Activated CD4-positive, alpha-beta memory T cell treated with anti-CD3 and anti-CD28 coated beads, Interleukin-2, amount 10 ng/mL, durations not matched to agents 7 days and 5 days (primary cell): ENCODE data around the gene PHF19. TPM values are rescaled to one million over a fixed set of nuclear protein-coding genes. Genes with fewer than 3 reads are reported as not detected.

Experiments
- CTCF ChIA-PET: fragments of 350-600 bp; sonication (Branson Sonifier 250); formaldehyde crosslinking; loops from one replicate; lab custom pipeline; 2021; ENCODE audit warnings: antibody characterized with exemption, inconsistent platforms; lab: Charles Lee
- POLR2A ChIA-PET: fragments of 350-600 bp; sonication (Branson Sonifier 250); formaldehyde crosslinking; loops from one replicate; lab custom pipeline; 2021; ENCODE audit warnings: antibody characterized with exemption; lab: Charles Lee
- DNase-seq: peaks from one replicate; pipeline ENCODE4 v3.0.0-alpha.2; 2020
- H3K27ac Mint-ChIP-seq: one replicate; pipeline ENCODE4 v1.8.0; 2021; ENCODE audit warnings: mild to moderate bottlenecking, mixed read lengths
- H3K27me3 Mint-ChIP-seq: one replicate; pipeline ENCODE4 v1.8.0; 2021; ENCODE audit warnings: mixed read lengths
- H3K36me3 Mint-ChIP-seq: one replicate; pipeline ENCODE4 v1.8.0; 2021; ENCODE audit warnings: low read depth, mixed read lengths
- H3K4me1 Mint-ChIP-seq: one replicate; pipeline ENCODE4 v1.8.0; 2021; ENCODE audit warnings: mixed read lengths
- H3K4me3 Mint-ChIP-seq: one replicate; pipeline ENCODE4 v1.8.0; 2021; ENCODE audit warnings: mild to moderate bottlenecking, mixed read lengths
- H3K9me3 Mint-ChIP-seq: one replicate; pipeline ENCODE4 v1.8.0; 2021; ENCODE audit warnings: mixed read lengths
- total RNA-seq, 2 experiments: library from RNA; stranded (reverse); gene quantifications; one replicate each; pipeline ENCODE4 v1.2.3, GENCODE V29; 2021

PHF19 gene
- total RNA-seq, 2 experiments from 2014 or later: 229 TPM

GRCh38 chr9:120888626-120889025 is 11.6 kb upstream of the PHF19 start:
- ChIA-PET POLR2A (interaction anchor here (1.4 to 35.8 kb wide), 5 partner anchors 8 to 41 kb away, joined by 3 to 1205 read pairs (median 67); partner anchors contain the start of genes PHF19 and TRAF1), CTCF (interaction anchor here (1.1 to 5.7 kb wide), 4 partner anchors 10 to 47 kb away, joined by 4 to 59 read pairs (median 10); partner anchors contain the start of gene PHF19)
- H3K27ac Mint-ChIP-seq: peak overlapping the region; percentile 94
- H3K4me3 Mint-ChIP-seq: no peak overlapping the region
- H3K36me3 Mint-ChIP-seq: peaks cover 11% of the 10 kb centered on the region
- H3K9me3 Mint-ChIP-seq: no peaks in the 10 kb centered on the region
- H3K27me3 Mint-ChIP-seq: no peaks in the 10 kb centered on the region
- H3K4me1 Mint-ChIP-seq: peaks cover 74% of the 10 kb centered on the region
- DNase-seq: no peak

- no peak for DNase-seq
- ChIA-PET POLR2A (interaction anchor here (1.5 to 35.8 kb wide), 5 partner anchors 10 to 43 kb away, joined by 3 to 1205 read pairs (median 31); partner anchors contain the start of genes PHF19 and TRAF1), CTCF (interaction anchor here (1.1 to 1.3 kb wide), 4 partner anchors 9 to 51 kb away, joined by 3 to 4 read pairs (median 3); no protein-coding TSS in a partner anchor)
- Mint-ChIP-seq H3K27ac (no peak overlapping the region), H3K4me3 (no peak overlapping the region), H3K36me3 (peaks cover 7% of the 10 kb centered on the region), H3K27me3 (no peaks in the 10 kb centered on the region), H3K4me1 (peaks cover 68% of the 10 kb centered on the region), H3K9me3 (no peaks in the 10 kb centered on the region)
Observed at GRCh38 chr9:120886490-120886967, 9.5 kb upstream of the PHF19 start.

- H3K9me3 Mint-ChIP-seq: no peaks in the 10 kb centered on the region
- peaks cover 65% of the 10 kb centered on the region for H3K4me1 Mint-ChIP-seq
- no peaks in the 10 kb centered on the region for H3K27me3 Mint-ChIP-seq
- no peak overlapping the region for H3K27ac Mint-ChIP-seq
- CTCF ChIA-PET: interaction anchor here (1.1 kb wide), 3 partner anchors 11 to 51 kb away, joined by 3 to 4 read pairs (median 3); no protein-coding TSS in a partner anchor
- DNase-seq: no peak
- H3K4me3 Mint-ChIP-seq: no peak overlapping the region
- POLR2A ChIA-PET: interaction anchor here (1.5 to 35.8 kb wide), 5 partner anchors 11 to 43 kb away, joined by 3 to 1205 read pairs (median 31); partner anchors contain the start of genes PHF19 and TRAF1
- H3K36me3 Mint-ChIP-seq: peaks cover 7% of the 10 kb centered on the region
Observed at GRCh38 chr9:120885958-120886357, 9.0 kb upstream of the PHF19 start.

GRCh38 chr9:120885457-120885856 is 8.5 kb upstream of the PHF19 start:
- ChIA-PET POLR2A (interaction anchor here (1.5 to 35.8 kb wide), 5 partner anchors 11 to 44 kb away, joined by 3 to 1205 read pairs (median 31); partner anchors contain the start of genes PHF19 and TRAF1), CTCF (interaction anchor here (1.1 kb wide), 2 partner anchors 12 to 50 kb away, joined by 3 read pairs; no protein-coding TSS in a partner anchor)
- Mint-ChIP-seq H3K4me3 (no peak overlapping the region), H3K27me3 (no peaks in the 10 kb centered on the region), H3K4me1 (peaks cover 63% of the 10 kb centered on the region), H3K36me3 (peaks cover 7% of the 10 kb centered on the region), H3K27ac (no peak overlapping the region), H3K9me3 (no peaks in the 10 kb centered on the region)
- DNase-seq: no peak

GRCh38 chr9:120883608-120883996 is 6.6 kb upstream of the PHF19 start:
- H3K4me1 Mint-ChIP-seq: peaks cover 61% of the 10 kb centered on the region
- no peak overlapping the region for H3K27ac Mint-ChIP-seq
- H3K4me3 Mint-ChIP-seq: no peak overlapping the region
- no peaks in the 10 kb centered on the region for H3K9me3 Mint-ChIP-seq
- no peak for DNase-seq
- ChIA-PET POLR2A (interaction anchor here (0.7 to 35.8 kb wide), 8 partner anchors 9 to 46 kb away, joined by 3 to 1205 read pairs (median 22); partner anchors contain the start of genes PHF19 and TRAF1), CTCF (interaction anchor here (0.6 to 1.0 kb wide), 2 partner anchors 53 to 98 kb away, joined by 3 to 4 read pairs; no protein-coding TSS in a partner anchor)
- no peaks in the 10 kb centered on the region for H3K27me3 Mint-ChIP-seq
- H3K36me3 Mint-ChIP-seq: peaks cover 5% of the 10 kb centered on the region

- POLR2A ChIA-PET: interaction anchor here (0.9 to 35.8 kb wide), 8 partner anchors 10 to 239 kb away, joined by 3 to 1205 read pairs (median 22); partner anchors contain the start of genes PHF19 and TRAF1
- H3K4me3 Mint-ChIP-seq: no peak overlapping the region
Observed at GRCh38 chr9:120882935-120883607, 6.1 kb upstream of the PHF19 start.

GRCh38 chr9:120879446-120879845 is 2.5 kb upstream of the PHF19 start:
- H3K27ac Mint-ChIP-seq: peak overlapping the region; percentile 100
- no peaks in the 10 kb centered on the region for H3K27me3 Mint-ChIP-seq
- H3K36me3 Mint-ChIP-seq: peaks cover 27% of the 10 kb centered on the region
- ChIA-PET CTCF (interaction anchor here (0.6 to 6.1 kb wide), 4 partner anchors 10 to 441 kb away, joined by 4 to 59 read pairs (median 8); no protein-coding TSS in a partner anchor), POLR2A (interaction anchor here (1.1 to 18.3 kb wide), 3 partner anchors 11 to 48 kb away, joined by 3 to 864 read pairs (median 553); partner anchors contain the start of gene TRAF1)
- H3K4me1 Mint-ChIP-seq: peaks cover 69% of the 10 kb centered on the region
- peak overlapping the region; percentile 92 for H3K4me3 Mint-ChIP-seq
- DNase-seq: no peak
- H3K9me3 Mint-ChIP-seq: no peaks in the 10 kb centered on the region

More at GRCh38 chr9:120882935-120883607, 6.1 kb upstream of the PHF19 start:
- CTCF ChIA-PET: no interaction called here
- DNase-seq: no peak
- Mint-ChIP-seq H3K4me1 (peaks cover 62% of the 10 kb centered on the region), H3K36me3 (peaks cover 3% of the 10 kb centered on the region), H3K27ac (no peak overlapping the region), H3K9me3 (no peaks in the 10 kb centered on the region), H3K27me3 (no peaks in the 10 kb centered on the region)

- H3K27ac Mint-ChIP-seq: peak overlapping the region; percentile 100
- DNase-seq: peak; percentile 46
- H3K4me3 Mint-ChIP-seq: peak overlapping the region; percentile 92
- no peaks in the 10 kb centered on the region for H3K9me3 Mint-ChIP-seq
- H3K27me3 Mint-ChIP-seq: no peaks in the 10 kb centered on the region
- ChIA-PET POLR2A (interaction anchor here (1.2 to 18.3 kb wide), 8 partner anchors 10 to 323 kb away, joined by 4 to 864 read pairs (median 21); partner anchors contain the start of genes FBXW2, PSMD5, RAB14 and TRAF1), CTCF (interaction anchor here (0.6 to 6.1 kb wide), 8 partner anchors 11 to 56 kb away, joined by 3 to 59 read pairs (median 4); no protein-coding TSS in a partner anchor)
- peaks cover 37% of the 10 kb centered on the region for H3K36me3 Mint-ChIP-seq
- H3K4me1 Mint-ChIP-seq: peaks cover 72% of the 10 kb centered on the region
Observed at GRCh38 chr9:120878188-120879130, 1.5 kb upstream of the PHF19 start.

- peaks cover 75% of the 10 kb centered on the region for H3K4me1 Mint-ChIP-seq
- peak overlapping the region; percentile 92 for H3K4me3 Mint-ChIP-seq
- no peaks in the 10 kb centered on the region for H3K9me3 Mint-ChIP-seq
- peaks cover 47% of the 10 kb centered on the region for H3K36me3 Mint-ChIP-seq
- ChIA-PET POLR2A (interaction anchor here (1.2 to 18.3 kb wide), 11 partner anchors 9 to 324 kb away, joined by 3 to 864 read pairs (median 10); partner anchors contain the start of genes FBXW2, PSMD5, RAB14 and TRAF1), CTCF (interaction anchor here (0.6 to 6.1 kb wide), 7 partner anchors 10 to 53 kb away, joined by 3 to 59 read pairs (median 4); no protein-coding TSS in a partner anchor)
- DNase-seq: peak; percentile 79
- peak overlapping the region; percentile 100 for H3K27ac Mint-ChIP-seq
- H3K27me3 Mint-ChIP-seq: no peaks in the 10 kb centered on the region
Observed at GRCh38 chr9:120877276-120878034, 467 bp upstream of the PHF19 start.

- DNase-seq: peak; percentile 94
- ChIA-PET POLR2A (interaction anchor here (0.7 to 18.3 kb wide), 20 partner anchors 7 to 326 kb away, joined by 3 to 864 read pairs (median 4); partner anchors contain the start of genes CNTRL, FBXW2, MEGF9 and PSMD5), CTCF (interaction anchor here (1.6 to 6.1 kb wide), 4 partner anchors 14 to 49 kb away, joined by 4 to 59 read pairs (median 4); no protein-coding TSS in a partner anchor)
- H3K27ac Mint-ChIP-seq: peak overlapping the region; percentile 98
- H3K36me3 Mint-ChIP-seq: peaks cover 59% of the 10 kb centered on the region
- H3K9me3 Mint-ChIP-seq: no peaks in the 10 kb centered on the region
- H3K4me1 Mint-ChIP-seq: peaks cover 76% of the 10 kb centered on the region
- H3K4me3 Mint-ChIP-seq: peak overlapping the region; percentile 94
- H3K27me3 Mint-ChIP-seq: no peaks in the 10 kb centered on the region
Observed at GRCh38 chr9:120875954-120876841, 790 bp downstream of the PHF19 start.
